Fibroblast of mammary gland (primary cell): Measurements from ENCODE around the gene LRRIQ3.
"Not testable (repeated sequence)": the region's sequence is repeated elsewhere in the genome, so short reads cannot be mapped to it uniquely, and the experiment has no call there.

Experiments used
- DNase-seq: peaks from one replicate; pipeline ENCODE4 v3.0.0-alpha.2; 2010; ENCODE audit warnings: low read depth
- H3K4me3 ChIP-seq: 2 replicates; pipeline ENCODE4 v1.5.1; 2011; ENCODE audit warnings: low read depth, mild to moderate bottlenecking, low read length, moderate library complexity; ENCODE audit not compliant: control insufficient read depth
- TF ChIP-seq, protein P1 (sequence below): conservative IDR thresholded peaks from 2 replicates; pipeline ENCODE4 v1.5.1; 2011; ENCODE audit warnings: low read depth, low read length, inconsistent platforms; ENCODE audit not compliant: control insufficient read depth, insufficient read depth

LRRIQ3 gene

DNA sequence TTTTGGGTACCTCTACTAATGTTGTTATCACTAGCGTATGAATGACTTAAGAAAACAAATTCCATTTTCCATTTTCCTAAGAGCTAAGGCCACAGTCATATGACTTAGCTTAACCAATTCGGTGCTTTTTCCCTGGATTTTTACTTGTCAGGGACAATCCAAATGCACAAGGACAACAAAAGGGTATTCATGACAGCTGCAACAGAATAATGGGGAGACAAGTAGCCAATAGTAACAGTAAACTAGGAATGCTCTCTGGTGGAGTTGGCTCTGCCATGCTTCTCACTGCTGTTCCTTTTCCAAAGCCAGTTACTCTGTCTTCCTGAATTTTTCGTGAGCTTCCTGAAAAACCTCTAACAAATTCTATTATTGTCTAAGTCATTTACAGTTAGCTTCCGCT is 52.9 kb downstream of the LRRIQ3 start:
- no peak overlapping the region for H3K4me3 ChIP-seq
- no peak for DNase-seq
- TF ChIP-seq, protein P1, sequence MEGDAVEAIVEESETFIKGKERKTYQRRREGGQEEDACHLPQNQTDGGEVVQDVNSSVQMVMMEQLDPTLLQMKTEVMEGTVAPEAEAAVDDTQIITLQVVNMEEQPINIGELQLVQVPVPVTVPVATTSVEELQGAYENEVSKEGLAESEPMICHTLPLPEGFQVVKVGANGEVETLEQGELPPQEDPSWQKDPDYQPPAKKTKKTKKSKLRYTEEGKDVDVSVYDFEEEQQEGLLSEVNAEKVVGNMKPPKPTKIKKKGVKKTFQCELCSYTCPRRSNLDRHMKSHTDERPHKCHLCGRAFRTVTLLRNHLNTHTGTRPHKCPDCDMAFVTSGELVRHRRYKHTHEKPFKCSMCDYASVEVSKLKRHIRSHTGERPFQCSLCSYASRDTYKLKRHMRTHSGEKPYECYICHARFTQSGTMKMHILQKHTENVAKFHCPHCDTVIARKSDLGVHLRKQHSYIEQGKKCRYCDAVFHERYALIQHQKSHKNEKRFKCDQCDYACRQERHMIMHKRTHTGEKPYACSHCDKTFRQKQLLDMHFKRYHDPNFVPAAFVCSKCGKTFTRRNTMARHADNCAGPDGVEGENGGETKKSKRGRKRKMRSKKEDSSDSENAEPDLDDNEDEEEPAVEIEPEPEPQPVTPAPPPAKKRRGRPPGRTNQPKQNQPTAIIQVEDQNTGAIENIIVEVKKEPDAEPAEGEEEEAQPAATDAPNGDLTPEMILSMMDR: no peak

DNA sequence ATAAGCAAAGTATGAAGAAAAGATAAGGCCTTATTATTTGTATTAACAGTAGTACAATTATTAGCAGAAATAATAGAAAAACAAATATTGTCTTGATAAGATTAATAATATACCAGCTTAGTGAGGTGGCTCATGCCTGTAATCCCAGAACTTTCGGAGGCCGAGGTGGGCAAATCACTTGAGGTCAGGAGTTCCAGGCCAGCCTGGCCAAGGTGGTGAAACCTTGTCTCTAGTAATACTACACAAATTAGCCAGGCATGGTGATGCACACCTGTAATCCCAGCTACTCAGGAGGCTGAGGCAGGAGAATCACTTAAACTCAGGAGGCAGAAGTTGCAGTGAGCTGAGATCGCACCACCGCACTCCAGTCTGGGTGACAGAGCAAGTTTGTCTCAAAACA is 80.6 kb downstream of the LRRIQ3 start:
- H3K4me3 ChIP-seq, DNase-seq: not testable (repeated sequence)

DNA sequence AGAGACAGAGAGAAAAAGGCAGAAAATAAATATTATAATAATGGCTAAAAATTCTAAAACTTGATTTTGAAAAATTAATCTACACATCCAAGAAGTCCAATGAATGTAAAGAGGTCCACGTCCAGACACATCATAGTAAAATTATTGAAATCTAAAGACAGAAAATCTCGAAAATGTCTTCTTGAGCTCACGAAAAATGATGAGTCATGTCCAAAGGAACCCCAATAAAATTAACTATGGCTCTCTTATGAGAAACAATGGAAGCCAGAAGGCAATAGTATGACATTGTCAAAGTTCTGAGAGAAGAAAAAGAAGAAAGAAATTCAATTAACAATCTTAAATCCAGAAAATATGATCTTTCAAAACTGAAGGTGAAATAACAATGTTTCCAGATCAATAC is 84.6 kb downstream of the LRRIQ3 start:
- no peak overlapping the region for H3K4me3 ChIP-seq

DNA sequence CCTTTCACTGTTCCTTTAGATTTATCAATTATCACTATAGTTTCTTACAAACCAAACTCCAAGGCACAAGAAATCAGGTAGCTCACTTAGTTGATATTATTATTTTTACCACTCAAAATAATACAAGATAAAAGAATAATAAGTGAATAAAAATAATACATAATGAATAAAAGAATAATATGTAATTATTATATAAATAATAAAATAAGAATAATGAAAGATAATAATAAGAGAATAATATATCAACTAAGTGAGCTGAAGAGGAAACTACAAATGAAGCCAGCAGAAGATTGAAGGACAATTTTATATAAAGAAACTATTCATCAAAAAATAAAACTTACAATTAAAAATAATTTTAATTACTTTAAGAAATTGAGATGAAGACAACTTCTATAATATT is 90.6 kb downstream of the LRRIQ3 start:
- H3K4me3 ChIP-seq: no peak overlapping the region
- DNase-seq: no peak
- TF ChIP-seq, protein P1: no peak

More for the DNA sequence above, 84.6 kb downstream of the LRRIQ3 start:
- no peak for DNase-seq
- TF ChIP-seq, protein P1: no peak

DNA sequence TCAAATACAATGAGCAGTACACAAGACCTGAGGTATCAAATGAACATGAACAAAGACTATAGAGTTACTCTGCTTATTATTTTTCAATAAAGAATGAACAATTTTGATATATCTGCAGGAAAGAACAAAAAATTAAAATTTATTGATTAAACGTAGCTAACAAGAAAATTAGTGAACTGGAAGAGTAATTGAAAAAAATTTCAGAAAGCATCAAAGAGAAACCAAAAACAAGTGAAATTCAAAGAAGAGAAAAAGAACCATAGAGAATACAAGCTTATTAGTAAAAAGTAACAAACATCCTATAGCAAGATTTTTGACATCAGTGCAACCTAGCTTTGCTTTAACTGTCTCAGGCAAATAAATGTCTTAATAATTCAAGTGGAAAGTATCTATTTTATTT is 106.6 kb downstream of the LRRIQ3 start:
- DNase-seq: no peak
- TF ChIP-seq, protein P1: no peak
- H3K4me3 ChIP-seq: no peak overlapping the region

DNA sequence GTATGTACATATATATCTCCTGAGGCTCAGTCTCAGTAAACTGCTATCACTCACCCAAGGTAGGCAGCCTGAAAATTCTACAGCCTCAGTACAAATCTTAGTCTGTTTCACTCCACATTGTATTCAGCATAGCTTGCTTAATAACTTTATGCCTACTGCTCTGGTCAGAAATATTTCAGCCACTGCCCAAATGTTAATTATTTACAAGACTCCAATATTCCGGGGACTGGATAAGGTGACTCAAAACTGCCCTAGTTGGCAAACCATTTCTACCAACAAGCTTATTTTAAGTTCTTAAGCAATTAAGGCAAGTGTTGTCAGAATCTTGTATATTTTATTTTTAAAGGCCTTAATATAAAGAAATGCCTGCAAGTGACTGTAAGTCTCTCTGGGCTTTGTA is 114.8 kb downstream of the LRRIQ3 start:
- TF ChIP-seq, protein P1: no peak
- H3K4me3 ChIP-seq: no peak overlapping the region
- DNase-seq: no peak

DNA sequence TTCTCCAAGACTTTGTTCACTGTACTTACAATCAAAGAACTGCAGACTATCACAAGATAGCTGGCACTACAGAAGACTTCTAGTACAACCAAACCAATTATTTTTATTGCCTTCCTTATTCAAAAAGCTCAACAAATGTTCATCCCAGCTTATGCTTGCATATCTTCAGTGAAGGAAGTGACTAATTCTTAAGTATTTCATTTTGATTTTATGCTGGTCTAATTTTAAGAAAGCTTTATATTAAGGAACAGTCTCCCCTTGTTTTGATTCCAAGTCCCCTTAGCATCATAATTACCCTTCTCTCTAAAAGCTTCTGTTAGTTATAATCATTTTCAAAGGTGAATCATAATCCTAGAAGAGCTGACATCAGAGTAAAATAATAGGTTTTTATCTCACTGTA is 132.9 kb downstream of the LRRIQ3 start:
- DNase-seq: no peak
- H3K4me3 ChIP-seq: no peak overlapping the region
- TF ChIP-seq, protein P1: no peak
